T-helper 22 cell (primary cell): ENCODE data around the gene PTPN11.
"Not testable (repeated sequence)": the region's sequence is repeated elsewhere in the genome, so short reads cannot be mapped to it uniquely, and the experiment has no call there.

ENCODE experiments used
- DNase-seq: peaks from one replicate; pipeline ENCODE4 v3.0.0-alpha.2; 2020; ENCODE audit warnings: low read depth

Gene PTPN11

GRCh38 chr12:112418608-112419296, at the start of gene PTPN11:
TSS of gene PTPN11 (plus strand) at chr12:112418947. CDS start at chr12:112419112, 165 bp downstream.
- DNase-seq, result peak; percentile 78

- no peak for DNase-seq
Measured at GRCh38 chr12:112370199-112370598, 48.5 kb upstream of the PTPN11 start.

- DNase-seq, result no peak
Measured at GRCh38 chr12:112370868-112371510, 47.8 kb upstream of the PTPN11 start.

GRCh38 chr12:112374166-112374740, 44.5 kb upstream of the PTPN11 start:
- DNase-seq, result no peak

GRCh38 chr12:112375105-112375504, 43.6 kb upstream of the PTPN11 start:
- DNase-seq, result no peak

GRCh38 chr12:112380663-112381405, 37.9 kb upstream of the PTPN11 start:
- no peak for DNase-seq

- peak; percentile 20 for DNase-seq
Measured at GRCh38 chr12:112381406-112381882, 37.3 kb upstream of the PTPN11 start.

GRCh38 chr12:112381883-112382796, 36.6 kb upstream of the PTPN11 start, which contains the start of gene HECTD4:
TSS of gene HECTD4 (minus strand) at chr12:112382431. CDS start at chr12:112382128, 303 bp downstream.
- DNase-seq, result peak; percentile 86

GRCh38 chr12:112382866-112383265, 35.9 kb upstream of the PTPN11 start:
- DNase-seq, result no peak

GRCh38 chr12:112386726-112387125, 32.0 kb upstream of the PTPN11 start:
- no peak for DNase-seq

- DNase-seq, result no peak
Measured at GRCh38 chr12:112389228-112389627, 29.5 kb upstream of the PTPN11 start.

- not testable (repeated sequence) for DNase-seq
Measured at GRCh38 chr12:112389922-112390654, 28.7 kb upstream of the PTPN11 start.

GRCh38 chr12:112393328-112393727, 25.4 kb upstream of the PTPN11 start:
- no peak for DNase-seq

- DNase-seq, result no peak
Measured at GRCh38 chr12:112401054-112401453, 17.7 kb upstream of the PTPN11 start.

GRCh38 chr12:112401903-112402498, 16.7 kb upstream of the PTPN11 start:
- no peak for DNase-seq

- no peak for DNase-seq
Measured at GRCh38 chr12:112406519-112407488, 11.9 kb upstream of the PTPN11 start.

GRCh38 chr12:112407683-112408082, 11.1 kb upstream of the PTPN11 start:
- DNase-seq, result not testable (repeated sequence)

- DNase-seq, result no peak
Measured at GRCh38 chr12:112408621-112409020, 10.1 kb upstream of the PTPN11 start.
